Stromal cell of bone marrow (primary cell): Measurements from ENCODE around the gene COX18.

Experiments used
- DNase-seq: peaks from one replicate; pipeline ENCODE4 v3.0.0-alpha.2; 2012; ENCODE audit warnings: low read depth

Gene COX18, protein sequence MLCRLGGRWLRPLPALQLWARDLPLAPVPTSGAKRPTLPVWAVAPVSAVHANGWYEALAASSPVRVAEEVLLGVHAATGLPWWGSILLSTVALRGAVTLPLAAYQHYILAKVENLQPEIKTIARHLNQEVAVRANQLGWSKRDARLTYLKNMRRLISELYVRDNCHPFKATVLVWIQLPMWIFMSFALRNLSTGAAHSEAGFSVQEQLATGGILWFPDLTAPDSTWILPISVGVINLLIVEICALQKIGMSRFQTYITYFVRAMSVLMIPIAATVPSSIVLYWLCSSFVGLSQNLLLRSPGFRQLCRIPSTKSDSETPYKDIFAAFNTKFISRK

DNA sequence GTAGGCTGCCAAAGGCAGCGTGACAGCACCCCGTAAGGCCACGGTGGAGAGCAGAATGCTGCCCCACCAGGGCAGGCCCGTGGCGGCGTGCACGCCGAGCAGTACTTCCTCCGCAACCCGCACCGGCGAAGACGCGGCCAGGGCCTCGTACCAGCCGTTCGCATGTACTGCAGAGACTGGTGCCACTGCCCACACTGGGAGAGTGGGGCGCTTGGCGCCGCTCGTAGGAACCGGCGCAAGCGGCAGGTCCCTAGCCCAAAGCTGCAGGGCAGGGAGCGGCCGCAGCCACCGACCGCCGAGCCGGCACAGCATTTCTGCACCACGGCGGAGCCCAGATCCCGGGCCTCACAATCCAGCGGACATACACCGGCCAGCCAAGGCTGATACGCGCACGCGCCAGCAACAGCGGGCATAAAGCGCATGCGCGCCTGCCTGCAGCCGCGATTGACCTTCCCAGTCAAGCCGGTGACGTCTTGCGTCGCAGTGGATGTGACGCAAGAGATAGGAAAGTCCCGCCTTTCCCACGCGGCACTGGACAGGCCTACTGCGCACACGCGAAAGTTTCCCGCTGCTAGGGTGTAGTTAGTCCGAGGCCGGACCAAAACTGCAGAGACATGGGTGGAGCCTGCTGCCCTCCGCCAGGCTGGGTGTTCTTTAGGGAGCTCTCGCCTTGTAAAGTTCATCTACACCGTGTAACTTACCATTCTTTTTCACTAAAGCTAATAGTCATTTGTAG is at the start of gene COX18:
TSS of gene COX18 (minus strand) at position 379 of the 736 bp plus-strand sequence. CDS start at position 312, 67 bp downstream.
- peak; percentile 97 for DNase-seq

DNA sequence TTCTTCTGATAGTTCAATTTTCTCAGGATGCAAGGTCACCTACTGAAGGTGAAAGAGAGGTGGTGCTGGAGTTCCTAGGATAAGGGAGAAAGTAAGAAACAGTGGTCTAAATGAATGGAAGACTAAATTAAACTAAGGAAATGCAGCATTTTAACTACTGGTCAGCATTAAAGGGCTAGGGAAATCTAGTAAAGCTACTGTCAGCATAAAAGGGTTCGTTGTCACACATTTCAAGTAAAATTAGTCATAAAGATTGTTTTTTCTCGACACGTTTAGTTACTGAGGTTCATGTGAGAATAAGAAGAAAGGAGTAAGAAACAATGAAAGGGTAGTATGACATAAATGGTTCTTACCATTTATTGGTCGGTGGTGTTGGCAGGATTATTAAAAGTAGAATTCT is 40.0 kb upstream of the COX18 start:
- no peak for DNase-seq

DNA sequence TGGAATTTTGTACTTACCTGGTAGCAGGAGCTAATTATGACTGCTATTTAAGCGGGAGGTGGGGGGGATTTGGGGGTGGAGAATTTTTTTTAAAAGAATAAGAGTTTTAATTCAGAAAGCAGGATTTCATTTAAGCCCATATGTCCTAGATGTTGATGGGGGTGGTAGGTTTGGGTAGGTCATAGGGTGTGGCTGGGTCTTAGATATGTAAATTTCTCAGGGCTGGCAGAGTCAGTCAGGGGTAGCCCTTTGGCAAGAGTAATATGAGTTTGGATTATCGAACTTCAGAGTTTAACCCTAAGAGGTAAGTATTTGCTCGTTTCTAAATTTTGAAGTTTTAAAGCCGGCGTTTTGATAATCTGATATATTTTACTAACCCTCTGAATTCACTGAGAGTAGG is 35.2 kb upstream of the COX18 start:
- DNase-seq: no peak

DNA sequence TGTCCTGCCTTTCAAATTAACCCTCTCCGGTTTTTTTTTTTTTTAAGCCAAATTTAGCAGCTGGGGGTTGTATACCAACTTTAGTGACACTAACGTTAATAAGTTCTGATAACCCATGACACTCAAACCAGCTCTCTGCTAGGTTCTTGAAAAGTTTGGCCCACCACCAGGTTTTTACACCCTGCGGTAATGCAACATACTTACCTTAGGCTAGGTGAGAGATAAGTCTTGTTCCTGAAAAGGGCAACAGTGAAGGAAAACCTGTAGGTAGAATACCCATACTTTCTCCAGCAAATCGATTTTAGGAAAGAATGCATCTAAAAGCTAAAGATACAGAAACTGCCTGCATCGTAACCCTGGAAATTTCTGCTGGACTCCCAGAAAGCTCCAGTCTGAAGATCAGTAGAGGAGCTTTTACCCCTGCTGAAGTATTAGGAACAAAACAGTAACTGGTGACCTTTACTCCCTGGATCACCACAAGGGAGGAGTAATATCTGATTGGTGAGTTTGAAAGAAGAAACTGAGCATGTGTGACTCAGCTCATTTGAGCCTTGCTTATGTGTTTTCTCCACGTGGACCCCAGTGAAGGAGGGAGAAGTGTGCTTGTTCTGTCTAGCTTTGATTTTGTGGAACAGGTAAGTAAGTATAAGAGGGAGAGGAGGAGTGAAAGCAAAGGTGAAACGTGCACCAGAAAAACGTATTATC is 34.4 kb upstream of the COX18 start:
- no peak for DNase-seq

DNA sequence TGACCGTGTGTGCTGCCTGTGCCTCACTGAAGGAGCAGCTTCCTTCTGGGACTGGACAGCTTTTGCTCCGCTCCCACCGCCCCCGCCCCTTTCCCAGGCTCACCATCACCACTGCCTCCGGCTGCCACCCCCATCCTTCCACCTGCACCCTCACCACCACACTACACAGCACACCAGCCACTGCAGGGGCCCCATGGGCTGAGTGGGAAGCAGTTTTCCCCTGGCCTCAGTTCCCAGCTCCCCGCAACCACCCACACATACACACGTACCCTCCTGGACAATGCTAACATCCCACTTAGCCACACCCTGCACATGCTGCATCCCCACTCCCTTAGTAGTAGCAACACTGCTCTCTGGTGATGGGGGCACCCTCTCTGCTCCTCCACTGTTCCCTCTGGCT is 29.6 kb upstream of the COX18 start:
- DNase-seq: no peak

DNA sequence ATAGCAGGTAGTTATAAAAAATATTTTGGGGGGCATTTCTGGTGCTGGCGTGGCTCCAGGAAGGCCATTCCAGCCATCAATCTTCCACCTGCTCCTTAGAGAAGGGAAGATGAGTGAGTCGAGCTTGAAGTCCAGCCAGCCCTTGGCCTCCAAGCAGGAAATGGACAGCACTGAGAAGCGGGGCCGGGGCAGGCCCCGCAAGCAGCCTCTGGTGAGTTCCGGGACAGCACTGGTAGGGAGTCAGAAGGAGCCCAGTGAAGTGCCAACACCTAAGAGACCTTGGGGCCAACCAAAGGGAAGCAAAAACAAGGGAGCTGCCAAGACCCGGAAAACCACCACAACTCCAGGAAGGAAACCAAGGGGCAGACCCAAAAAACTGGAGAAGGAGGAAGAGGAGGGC is 29.2 kb upstream of the COX18 start:
- DNase-seq: no peak

DNA sequence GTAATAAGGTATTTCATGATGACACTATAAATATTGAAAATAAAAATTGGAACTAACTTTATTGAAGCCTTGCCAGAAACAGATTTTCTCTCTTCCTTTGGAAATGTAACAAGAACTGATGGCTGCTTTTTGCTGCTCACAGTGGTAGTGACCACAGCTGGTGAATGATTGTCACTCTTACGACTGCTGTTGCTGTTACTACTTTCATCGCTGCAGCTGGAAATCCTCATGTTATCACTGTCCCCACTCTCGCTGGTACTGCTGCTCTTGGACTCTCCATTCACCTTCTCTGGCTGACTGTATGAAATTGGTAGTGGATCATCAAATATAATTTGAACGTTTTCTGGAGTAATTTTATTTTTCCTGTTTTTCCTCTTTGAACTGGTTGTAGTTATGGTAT is 28.5 kb upstream of the COX18 start:
- DNase-seq: no peak

DNA sequence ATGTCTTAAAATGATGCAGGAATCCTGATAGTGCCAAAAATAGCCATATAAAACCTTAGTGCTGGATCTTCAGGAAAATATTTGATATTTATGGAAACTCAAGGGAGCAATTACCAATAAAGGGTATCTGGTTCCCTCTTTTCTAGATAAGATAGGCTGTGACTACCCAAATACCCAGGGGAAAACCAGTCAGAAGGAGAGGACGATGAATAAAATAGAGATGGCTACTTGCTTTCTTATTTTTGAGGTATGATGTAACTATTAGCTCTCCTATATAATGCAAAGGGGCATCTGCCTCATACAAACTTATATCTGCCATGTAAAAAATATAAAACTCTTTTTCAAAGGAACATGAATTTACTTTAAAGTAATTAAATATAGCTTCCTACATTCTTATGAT is 23.4 kb upstream of the COX18 start:
- DNase-seq: no peak

DNA sequence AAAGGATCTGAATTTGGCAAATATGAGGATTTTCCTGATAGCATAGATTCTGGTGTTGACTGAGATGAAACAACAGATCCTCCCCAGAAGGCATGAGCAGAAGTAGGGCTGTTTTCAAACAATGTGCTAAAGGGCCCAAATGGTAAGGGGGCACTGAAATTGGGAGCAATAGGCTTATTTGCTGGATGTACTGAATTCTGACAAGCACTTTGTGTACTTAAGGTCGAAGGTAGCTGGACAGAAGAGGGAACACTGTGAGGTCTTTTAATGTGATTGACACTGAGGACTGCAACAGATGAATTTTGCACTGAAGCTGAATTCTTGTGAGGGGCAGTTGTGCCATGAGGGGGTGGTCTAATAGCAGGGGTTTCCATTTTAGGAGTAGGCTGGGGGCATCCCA is 21.2 kb upstream of the COX18 start:
- DNase-seq: no peak

DNA sequence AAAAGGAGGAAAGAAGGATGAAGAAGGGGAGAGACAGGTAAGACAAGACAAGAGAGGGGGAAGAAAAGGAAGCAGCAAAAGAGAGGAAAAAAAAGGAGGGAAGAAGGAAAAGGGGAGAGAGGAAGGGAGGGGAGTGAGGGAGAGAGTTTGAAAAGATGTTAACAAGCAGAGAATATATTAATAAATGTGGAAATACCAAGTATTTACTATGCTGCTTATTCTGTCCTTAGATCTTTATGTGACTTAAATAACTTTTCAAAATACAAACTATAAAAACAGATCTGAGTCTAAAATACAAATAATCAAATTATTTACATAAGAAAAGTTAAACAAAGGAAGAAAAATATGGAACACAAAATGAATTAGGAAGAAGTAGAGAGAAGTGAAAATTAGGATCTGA is 18.4 kb upstream of the COX18 start:
- no peak for DNase-seq

DNA sequence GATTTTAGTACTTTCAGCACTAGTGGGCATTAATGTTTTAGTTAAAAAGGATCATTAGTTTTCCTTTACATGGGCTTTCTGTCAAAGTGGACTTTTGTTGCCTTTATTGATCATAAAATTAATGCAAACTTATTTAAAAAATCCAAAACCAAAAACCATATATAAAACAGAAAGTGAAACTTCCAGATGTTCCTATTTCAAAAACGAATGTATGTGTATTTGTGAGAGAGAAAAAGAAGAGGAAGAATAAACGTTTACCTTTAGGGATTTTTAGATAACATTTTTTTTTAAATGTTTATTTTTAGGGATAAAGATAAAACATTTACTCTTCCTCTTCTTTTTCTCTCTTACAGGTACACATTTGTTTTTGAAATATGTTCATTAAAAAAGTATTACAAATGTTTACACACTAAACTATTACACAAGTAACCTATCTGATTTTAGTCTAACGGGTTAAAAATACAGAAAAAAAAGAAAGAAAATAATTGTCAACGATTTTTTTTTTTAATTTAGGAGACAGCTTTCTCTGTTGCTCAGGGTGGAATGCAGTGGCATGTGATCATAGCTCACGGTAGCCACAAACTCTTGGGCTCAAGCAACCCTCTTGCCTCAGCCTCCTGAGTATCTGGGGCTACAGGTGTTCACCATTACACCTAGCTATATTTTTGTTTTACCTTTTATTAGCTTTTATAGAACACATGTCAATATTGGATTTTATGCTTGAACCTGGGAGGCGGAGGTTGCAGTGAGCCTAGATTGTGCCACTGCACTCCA is 16.8 kb upstream of the COX18 start:
- DNase-seq: no peak

DNA sequence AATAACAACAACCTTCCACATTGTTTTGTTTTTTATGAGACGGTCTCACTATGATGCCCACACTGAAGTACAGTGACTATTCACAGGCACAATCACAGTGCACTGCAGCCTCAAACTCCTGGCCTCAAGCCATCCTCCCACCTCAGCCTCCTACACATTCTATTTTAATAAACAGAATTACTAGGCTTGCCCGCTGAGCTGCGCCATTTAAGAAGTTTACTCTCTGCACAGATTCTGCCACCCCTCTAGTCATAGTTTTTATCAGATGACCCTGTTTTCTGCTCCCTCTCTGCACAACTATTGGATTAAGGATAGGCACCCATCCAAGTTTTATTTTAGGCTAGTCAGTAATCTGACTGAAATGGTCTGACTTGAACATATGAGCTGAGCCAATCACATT is 11.3 kb upstream of the COX18 start:
- DNase-seq: no peak

DNA sequence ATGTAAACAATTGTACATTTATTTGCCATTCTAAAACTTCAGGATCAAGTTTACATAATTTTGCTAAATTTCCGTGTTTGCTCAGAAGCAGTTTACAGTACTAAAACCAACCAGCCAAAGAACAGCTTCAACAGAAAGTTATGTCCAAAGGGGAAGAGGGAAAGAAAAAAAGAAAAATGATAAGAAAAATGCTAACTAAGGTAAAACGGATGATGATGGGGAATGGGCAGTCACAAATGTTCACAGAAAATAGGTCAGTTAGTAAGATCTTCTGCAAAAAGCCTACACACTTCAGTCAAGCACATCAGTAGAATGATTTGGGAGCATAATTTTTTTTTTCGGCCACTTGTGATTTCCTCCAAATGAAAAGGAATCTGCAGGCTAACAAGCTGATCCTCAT is 6.3 kb upstream of the COX18 start:
- DNase-seq: no peak

DNA sequence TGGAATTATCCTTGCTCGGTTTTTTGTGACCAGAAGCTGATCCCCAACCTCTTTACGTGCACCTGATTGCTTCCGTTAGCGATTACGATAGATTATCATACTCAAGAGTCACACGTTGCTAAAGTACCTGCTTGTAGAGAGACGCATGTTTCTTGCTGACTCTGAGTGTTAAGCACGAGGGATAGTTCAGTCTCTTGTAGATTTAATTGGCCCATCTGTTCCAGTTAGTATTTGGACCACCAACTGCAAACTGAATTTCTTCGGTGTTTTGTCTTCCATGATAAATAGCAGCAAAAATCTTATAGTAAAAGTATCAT is 516 bp upstream of the COX18 start:
- DNase-seq: no peak

DNA sequence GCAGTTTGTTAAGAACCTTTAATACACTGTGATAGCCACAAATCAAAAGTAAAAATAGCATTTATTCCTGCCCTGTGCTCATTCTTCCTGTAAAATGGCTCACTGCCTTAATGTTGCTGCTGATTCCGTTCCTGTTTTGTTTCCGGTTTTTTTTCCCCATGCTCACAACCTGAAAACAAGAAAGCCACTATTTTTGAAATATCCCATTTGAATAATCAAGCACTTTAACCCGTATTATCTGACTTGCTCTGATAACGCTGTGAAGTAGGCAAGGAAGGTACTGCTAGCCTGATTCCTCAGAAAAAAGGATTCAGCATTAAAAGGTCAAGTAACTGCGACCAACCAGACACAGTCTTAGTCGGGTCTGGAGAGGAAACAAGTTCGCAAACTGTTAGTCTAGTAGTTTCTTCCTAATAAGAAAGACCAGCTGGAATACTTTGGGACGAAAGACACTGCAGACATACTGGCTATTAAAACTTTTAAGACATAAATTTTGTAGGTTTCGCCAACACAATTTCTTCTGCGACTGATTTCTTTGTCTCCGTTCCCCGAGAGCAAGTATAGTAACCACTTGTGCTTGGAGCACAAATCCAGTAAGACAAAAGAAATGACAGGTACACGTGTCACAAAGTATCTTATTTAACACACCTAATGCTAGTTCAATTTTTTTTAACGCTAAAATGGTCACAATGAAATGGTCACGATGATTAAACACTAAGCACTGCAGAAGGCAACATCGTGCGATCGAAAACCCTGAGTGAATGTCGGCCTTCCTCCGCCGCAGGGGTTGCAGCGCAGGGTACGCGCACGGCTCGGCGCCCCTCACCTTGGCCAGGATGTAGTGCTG is 802 bp downstream of the COX18 start:
- DNase-seq: no peak

DNA sequence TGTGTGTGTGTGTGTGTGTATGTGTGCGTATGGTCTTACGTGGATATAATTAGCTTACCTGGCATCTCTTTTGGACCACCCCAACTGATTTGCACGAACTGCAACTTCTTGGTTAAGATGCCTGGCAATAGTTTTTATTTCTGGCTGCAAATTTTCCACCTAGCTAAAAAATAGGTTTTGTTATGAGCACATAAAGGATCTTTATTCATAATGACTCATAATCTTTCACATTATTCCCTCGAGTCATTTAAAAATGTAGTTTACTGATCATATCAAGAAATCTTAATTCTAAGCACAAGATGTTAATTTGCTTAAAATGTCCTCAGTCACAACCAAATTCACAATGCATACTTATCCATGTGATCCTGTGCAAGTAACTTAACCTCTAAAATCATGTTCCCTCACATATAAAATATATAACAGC is 1.5 kb downstream of the COX18 start:
- DNase-seq: no peak

DNA sequence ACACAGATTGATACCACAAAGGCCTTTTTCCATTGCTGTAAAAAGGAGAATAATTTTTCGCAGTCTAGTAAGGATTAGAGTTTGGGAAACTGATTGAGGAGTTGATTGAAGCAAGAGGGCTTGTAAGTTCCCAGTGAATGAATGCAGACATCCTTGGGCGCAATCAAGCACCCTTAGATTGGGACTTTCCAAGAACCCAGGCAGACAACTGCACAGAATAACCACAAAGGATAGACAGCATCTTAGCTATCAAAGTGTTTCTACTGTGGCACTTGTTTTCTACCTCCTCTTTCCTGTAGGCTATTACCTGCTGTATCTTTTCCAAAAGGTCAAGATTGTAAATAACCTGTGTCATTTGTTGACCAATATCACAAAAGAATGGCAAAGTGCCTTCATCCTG is 2.6 kb downstream of the COX18 start:
- DNase-seq: no peak

DNA sequence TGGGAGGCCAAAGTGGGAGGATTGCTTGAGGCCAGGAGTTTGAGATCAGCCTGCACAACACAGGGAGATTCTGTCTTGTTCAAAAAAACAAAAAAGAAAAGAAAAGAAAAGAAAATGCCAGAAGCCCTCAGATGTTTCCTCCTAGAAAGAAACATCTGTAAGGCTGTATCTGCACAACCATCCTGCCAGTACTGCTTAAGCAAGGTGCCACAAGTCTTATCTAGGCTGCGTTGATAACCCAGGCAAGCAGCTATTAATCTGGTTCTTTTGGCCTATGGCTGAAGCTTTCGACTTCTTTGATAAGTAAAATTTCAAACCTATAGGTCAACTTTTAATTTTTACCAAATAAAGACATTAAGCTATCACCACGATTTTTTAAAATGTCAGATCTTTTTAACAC is 3.1 kb downstream of the COX18 start:
- no peak for DNase-seq

DNA sequence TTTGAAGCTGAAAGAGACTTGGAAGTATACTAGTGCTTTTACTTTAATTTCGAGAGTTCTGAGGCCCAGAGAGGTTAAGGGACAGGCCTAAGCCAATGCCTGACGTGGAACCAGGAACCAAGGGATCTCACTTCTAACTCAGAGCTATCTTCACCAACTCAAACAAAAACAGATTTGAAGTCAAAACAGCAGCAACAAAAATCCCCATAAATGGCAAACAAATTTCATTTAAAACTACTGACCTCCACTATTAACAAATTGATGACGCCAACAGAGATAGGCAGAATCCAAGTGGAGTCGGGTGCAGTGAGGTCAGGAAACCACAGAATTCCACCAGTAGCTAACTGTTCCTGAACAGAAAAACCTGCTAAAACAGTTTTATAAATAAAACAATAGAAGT is 5.0 kb downstream of the COX18 start:
- DNase-seq: no peak

DNA sequence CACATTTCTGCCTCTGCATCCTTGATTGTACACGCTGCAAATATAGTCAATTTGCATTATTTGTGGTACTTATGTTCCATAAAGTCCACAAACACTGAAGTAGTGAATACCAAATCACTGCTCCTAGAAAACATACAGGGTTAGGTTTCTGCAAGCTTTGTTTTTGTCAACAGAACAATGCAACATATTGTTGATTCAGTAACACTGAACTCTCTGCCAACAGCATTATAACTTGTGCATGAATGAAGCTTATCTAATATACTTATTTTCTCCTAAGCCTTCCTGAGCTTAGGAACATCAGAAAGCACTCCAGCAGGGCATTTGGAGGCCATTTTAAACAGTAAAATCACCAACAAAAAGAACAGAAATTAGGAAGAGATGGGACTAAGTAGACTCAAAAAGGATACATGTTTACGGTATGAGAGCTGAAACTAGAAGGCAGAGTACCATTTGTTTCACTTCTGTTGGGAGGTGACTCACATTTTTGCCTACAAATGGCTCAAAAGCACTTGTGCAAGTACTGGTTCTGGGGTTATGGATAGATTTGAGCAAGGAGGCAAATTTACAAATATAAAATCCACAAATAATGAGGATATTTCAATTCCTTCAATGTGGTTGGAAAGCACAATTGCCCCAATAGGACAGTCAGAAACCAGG is 14.1 kb downstream of the COX18 start:
- no peak for DNase-seq

DNA sequence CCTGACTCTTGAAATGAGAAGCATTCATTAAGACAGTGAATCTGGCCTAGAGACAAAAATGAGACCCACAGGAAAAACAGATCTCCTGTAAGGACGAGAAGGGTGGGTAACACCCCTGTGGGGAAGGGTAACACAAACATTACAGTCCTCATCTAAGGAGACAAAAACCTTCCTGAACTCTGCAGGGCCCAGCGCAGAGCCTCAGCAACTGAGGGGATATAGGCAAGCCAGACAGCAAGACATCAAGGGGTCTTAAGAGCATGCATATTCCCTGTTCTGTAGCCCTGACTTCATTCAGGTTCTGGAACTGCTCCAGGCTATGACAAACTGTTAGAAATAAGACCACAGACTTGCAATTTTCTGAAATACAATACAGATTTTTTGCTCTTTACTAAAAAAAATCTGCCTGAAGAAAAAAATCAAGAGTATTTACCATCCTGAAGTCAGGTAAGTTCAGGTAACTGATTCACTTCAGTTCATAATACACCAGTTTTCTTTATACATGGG is 15.5 kb downstream of the COX18 start:
- DNase-seq: no peak
